PC-3 (cell line): Measurements from ENCODE around the gene NATD1. TPM values are rescaled to one million over a fixed set of nuclear protein-coding genes. Genes with fewer than 3 reads are reported as not detected.

Source experiments
- ATAC-seq: fragments of 200-7000 bp; cut with Tn5 transposase; 2 replicates; pipeline ENCODE4 v1.9.1; 2020; ENCODE audit warnings: mild to moderate bottlenecking, moderate library complexity
- BruUV-seq: library from RNA; stranded (reverse); fragments of 400-500 nt; replicated peaks from 2 replicates; lab custom pipeline; 2021; lab: Mats Ljungman, UMichigan
- CTCF ChIA-PET: fragments of 300-600 bp; sonication (Branson Sonifier 250); formaldehyde crosslinking; loops from one replicate; lab custom pipeline; 2022; ENCODE audit warnings: antibody characterized with exemption; lab: Charles Lee
- POLR2A ChIA-PET: fragments of 300-600 bp; sonication (Branson Sonifier 250); formaldehyde crosslinking; loops from one replicate; lab custom pipeline; 2022; ENCODE audit warnings: antibody characterized with exemption; ENCODE audit not compliant: unreplicated experiment; lab: Charles Lee
- DNase-seq: peaks from one replicate; pipeline ENCODE4 v3.0.0-alpha.2; 2015
- H2AFZ ChIP-seq: fragments of 300-600 bp; sonication (generic); 2 replicates; pipeline ENCODE4 v1.6.0; 2016; ENCODE audit warnings: antibody characterized with exemption, low read length
- H3F3A ChIP-seq: fragments of 300-600 bp; sonication (generic); one replicate; pipeline ENCODE4 v1.6.0; 2017; ENCODE audit warnings: antibody characterized with exemption, low read length, control low read depth, mild to moderate bottlenecking; ENCODE audit not compliant: unreplicated experiment
- H3K27ac ChIP-seq: fragments of 300-600 bp; sonication (generic); 2 replicates; pipeline ENCODE4 v1.5.1; 2016; ENCODE audit warnings: mild to moderate bottlenecking, low read length
- H3K27me3 ChIP-seq: fragments of 300-600 bp; sonication (generic); 2 replicates; pipeline ENCODE4 v1.6.1; 2016; ENCODE audit warnings: low read length, mixed read lengths
- H3K36me3 ChIP-seq: fragments of 300-600 bp; sonication (generic); 2 replicates; pipeline ENCODE4 v1.6.1; 2016; ENCODE audit warnings: low read depth, mixed run types, low read length, mixed read lengths
- H3K4me1 ChIP-seq: fragments of 300-600 bp; sonication (generic); 2 replicates; pipeline ENCODE4 v1.5.1; 2016; ENCODE audit warnings: low read length; ENCODE audit not compliant: insufficient read depth
- H3K4me2 ChIP-seq: fragments of 300-600 bp; sonication (generic); 2 replicates; pipeline ENCODE4 v1.6.0; 2016; ENCODE audit warnings: low read length
- H3K4me3 ChIP-seq: fragments of 300-600 bp; sonication (generic); 2 replicates; pipeline ENCODE4 v1.5.1; 2016; ENCODE audit warnings: mild to moderate bottlenecking, low read length, mixed read lengths
- H3K79me2 ChIP-seq: fragments of 300-600 bp; sonication (generic); 2 replicates; pipeline ENCODE4 v1.6.1; 2017; ENCODE audit warnings: low read length, mixed read lengths
- H3K9ac ChIP-seq: fragments of 300-600 bp; sonication (generic); 2 replicates; pipeline ENCODE4 v1.6.0; 2016; ENCODE audit warnings: mild to moderate bottlenecking, low read length
- H3K9me2 ChIP-seq: fragments of 300-600 bp; sonication (generic); replicated peaks from 2 replicates; pipeline ENCODE4 v1.6.1; 2016; ENCODE audit warnings: mixed run types, low read length, mixed read lengths
- H3K9me3 ChIP-seq: fragments of 300-600 bp; sonication (generic); 2 replicates; pipeline ENCODE4 v1.6.1; 2016; ENCODE audit warnings: low read length, mixed read lengths
- H4K20me1 ChIP-seq: fragments of 300-600 bp; sonication (generic); 2 replicates; pipeline ENCODE4 v1.6.1; 2016; ENCODE audit warnings: low read length, mixed read lengths
- CTCF ChIP-seq: fragments of 300-600 bp; sonication (generic); conservative IDR thresholded peaks from 2 replicates; pipeline ENCODE4 v1.5.1; 2017; ENCODE audit warnings: antibody characterized with exemption, low read depth, mild to moderate bottlenecking, low read length
- EZH2 ChIP-seq: fragments of 300-600 bp; sonication (generic); IDR thresholded peaks from one replicate; pipeline ENCODE4 v1.6.1; 2017; ENCODE audit warnings: antibody characterized with exemption, mild to moderate bottlenecking, low read length; ENCODE audit not compliant: unreplicated experiment
- EZH2phosphoT487 ChIP-seq: fragments of 300-600 bp; sonication (generic); IDR thresholded peaks from 2 replicates; pipeline ENCODE4 v1.6.1; 2018; ENCODE audit warnings: mild to moderate bottlenecking, antibody characterized with exemption, low read length, borderline replicate concordance
- intact Hi-C: fragments of 100-400 bp; cut with micrococcal nuclease; formaldehyde crosslinking; loops from 2 replicates; pipeline ENCODE4 v1.9.0; 2023
- total RNA-seq: library from RNA; depleted of rRNA; stranded (reverse); fragments of >200 nt; gene quantifications from 2 replicates; pipeline ENCODE4 v1.2.3, GENCODE V29; 2014

The NATD1 gene
- total RNA-seq, 1 experiment from 2014 or later: 0.73 TPM

GRCh38 chr17:21300601-21301571, 47.7 kb upstream of the NATD1 start:
- Histone ChIP-seq H3K27ac (no peak overlapping the region), H4K20me1 (peaks cover 29% of the 10 kb centered on the region), H3K79me2 (peaks cover 18% of the 10 kb centered on the region), H3K36me3 (peaks cover 49% of the 10 kb centered on the region), H3K9ac (no peak overlapping the region), H3K9me3 (no peaks in the 10 kb centered on the region), H3K4me2 (no peak overlapping the region), H3K9me2 (no peaks in the 10 kb centered on the region), H3F3A (no peaks in the 10 kb centered on the region), H3K4me3 (no peak overlapping the region), H2AFZ (no peak overlapping the region), H3K4me1 (no peaks in the 10 kb centered on the region), H3K27me3 (no peaks in the 10 kb centered on the region)
- BruUV-seq: no TSS peak
- ChIA-PET POLR2A (no interaction called here), CTCF (no interaction called here)
- intact Hi-C loops: no loop called here
- ATAC-seq: no peak
- no peak for TF ChIP-seq EZH2phosphoT487
- no peak for TF ChIP-seq CTCF
- TF ChIP-seq EZH2: no peak
- no peak for DNase-seq

GRCh38 chr17:21299981-21300600, 46.9 kb upstream of the NATD1 start:
- Histone ChIP-seq H3K27ac (no peak overlapping the region), H3K79me2 (peaks cover 24% of the 10 kb centered on the region), H3K4me2 (no peak overlapping the region), H3K36me3 (peaks cover 49% of the 10 kb centered on the region), H3F3A (no peaks in the 10 kb centered on the region), H3K4me1 (no peaks in the 10 kb centered on the region), H3K9ac (no peak overlapping the region), H3K4me3 (no peak overlapping the region), H4K20me1 (peaks cover 34% of the 10 kb centered on the region), H3K9me3 (no peaks in the 10 kb centered on the region), H2AFZ (no peak overlapping the region), H3K27me3 (no peaks in the 10 kb centered on the region), H3K9me2 (no peaks in the 10 kb centered on the region)
- TF ChIP-seq EZH2phosphoT487 (no peak), CTCF (no peak), EZH2 (no peak)
- intact Hi-C loops: no loop called here
- DNase-seq: no peak
- no peak for ATAC-seq
- BruUV-seq: no TSS peak
- CTCF ChIA-PET: no interaction called here
- POLR2A ChIA-PET: no interaction called here
